NB4 (cell line): ENCODE results near the gene GBGT1.

Source experiments
- TF ChIP-seq, protein P1 (sequence below): IDR thresholded peaks from 2 replicates; pipeline ENCODE4 v1.6.1; 2011; ENCODE audit warnings: low read depth, low read length
- TF ChIP-seq, protein P2 (sequence below): IDR thresholded peaks from one replicate; pipeline ENCODE4 v1.5.1; 2012; ENCODE audit warnings: low read depth, low read length

DNA sequence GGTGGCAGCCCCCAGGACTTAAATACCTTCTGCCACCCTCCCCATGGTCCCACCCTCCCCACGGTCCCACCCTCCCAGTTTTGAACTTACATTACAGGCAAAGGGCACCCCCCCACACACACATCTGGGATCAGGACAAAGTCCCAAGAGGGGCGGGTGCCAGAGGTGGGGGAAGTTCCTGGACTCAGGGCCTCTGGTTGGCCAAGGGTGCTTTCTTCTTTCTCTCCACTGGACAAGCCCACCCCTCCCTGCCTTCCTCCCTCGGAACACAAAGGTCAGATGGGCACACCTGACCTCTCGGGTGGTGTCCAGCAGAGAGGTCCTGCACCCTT lies 23.6 kb downstream of the GBGT1 start:
- TF ChIP-seq, protein P1, sequence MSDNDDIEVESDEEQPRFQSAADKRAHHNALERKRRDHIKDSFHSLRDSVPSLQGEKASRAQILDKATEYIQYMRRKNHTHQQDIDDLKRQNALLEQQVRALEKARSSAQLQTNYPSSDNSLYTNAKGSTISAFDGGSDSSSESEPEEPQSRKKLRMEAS = no peak
- TF ChIP-seq, protein P2, sequence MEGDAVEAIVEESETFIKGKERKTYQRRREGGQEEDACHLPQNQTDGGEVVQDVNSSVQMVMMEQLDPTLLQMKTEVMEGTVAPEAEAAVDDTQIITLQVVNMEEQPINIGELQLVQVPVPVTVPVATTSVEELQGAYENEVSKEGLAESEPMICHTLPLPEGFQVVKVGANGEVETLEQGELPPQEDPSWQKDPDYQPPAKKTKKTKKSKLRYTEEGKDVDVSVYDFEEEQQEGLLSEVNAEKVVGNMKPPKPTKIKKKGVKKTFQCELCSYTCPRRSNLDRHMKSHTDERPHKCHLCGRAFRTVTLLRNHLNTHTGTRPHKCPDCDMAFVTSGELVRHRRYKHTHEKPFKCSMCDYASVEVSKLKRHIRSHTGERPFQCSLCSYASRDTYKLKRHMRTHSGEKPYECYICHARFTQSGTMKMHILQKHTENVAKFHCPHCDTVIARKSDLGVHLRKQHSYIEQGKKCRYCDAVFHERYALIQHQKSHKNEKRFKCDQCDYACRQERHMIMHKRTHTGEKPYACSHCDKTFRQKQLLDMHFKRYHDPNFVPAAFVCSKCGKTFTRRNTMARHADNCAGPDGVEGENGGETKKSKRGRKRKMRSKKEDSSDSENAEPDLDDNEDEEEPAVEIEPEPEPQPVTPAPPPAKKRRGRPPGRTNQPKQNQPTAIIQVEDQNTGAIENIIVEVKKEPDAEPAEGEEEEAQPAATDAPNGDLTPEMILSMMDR = no peak
